Left forelimb (tissue), 1 donor: ENCODE measurements around the gene SLC52A3.
"Not testable (repeated sequence)": the region's sequence is repeated elsewhere in the genome, so short reads cannot be mapped to it uniquely, and the experiment has no call there.

Experiments used
- DNase-seq: peaks from one replicate; pipeline ENCODE4 v3.0.0-alpha.2; 2018; ENCODE audit warnings: low spot score

The SLC52A3 gene

DNA sequence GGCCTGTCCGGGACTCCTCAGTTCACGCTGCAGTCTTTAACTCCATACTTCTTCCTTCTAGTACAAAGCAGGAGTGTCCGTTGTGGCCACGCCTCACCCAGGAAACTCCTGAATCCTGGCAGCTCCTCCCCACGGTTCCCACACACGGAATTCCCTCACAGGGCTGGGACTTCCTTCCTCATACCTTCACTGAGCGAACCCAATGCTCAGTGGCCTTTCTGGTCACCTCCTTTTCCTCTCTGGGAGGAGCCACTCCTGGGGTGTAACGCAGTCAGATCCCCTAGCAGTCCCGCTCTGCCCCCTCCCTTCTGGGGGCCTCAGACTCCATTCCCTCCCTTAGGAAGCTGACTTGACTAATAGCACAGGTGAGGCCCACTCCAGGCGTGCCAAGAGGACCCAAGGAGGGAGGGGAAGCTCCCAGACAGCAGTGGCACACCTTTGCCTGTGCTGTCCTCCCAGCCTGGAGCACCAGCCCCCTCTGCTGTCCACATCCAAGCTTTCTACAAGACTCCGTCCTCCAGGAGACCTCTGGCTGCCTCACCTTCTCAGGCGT lies at the start of gene SLC52A3:
Gene SLC52A3, minus strand, starts transcription at position 75 of the 553 bp plus-strand sequence. CDS start 2,726 bp downstream, outside the sequence.
- no peak for DNase-seq

DNA sequence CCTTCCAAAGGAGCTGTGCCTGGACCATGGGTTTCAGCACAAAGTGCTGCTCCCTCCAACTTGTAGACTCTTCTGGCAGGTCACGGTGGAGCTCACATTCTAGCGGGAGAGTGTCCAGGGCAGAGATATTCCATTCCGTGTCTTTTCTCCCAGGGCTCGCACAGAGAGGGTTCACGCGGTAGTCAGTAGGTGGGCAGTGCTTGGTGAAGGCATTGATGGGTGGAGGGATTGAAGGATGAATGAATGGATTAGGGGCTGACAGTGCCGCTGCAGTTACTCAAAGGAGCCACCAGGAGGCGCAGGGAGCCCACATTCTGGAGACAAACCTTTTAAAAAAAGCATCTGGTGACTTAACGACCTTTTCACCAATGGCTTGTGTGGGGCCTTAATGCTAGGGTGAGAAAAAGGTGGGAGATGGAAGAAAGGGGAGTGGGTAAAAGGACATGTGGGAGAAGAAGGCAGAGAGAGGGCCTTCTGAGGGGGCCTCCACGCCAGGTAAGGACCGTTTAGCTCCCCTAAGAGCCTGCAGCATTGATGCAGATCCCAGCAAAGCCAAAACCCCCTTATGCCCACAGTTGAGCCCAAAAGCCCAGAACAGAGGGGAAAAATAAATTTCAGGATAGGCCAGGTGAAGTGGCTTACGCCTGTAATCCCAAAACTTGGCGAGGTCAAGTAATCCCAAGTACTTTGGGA lies 47.8 kb upstream of the SLC52A3 start:
- no peak for DNase-seq

DNA sequence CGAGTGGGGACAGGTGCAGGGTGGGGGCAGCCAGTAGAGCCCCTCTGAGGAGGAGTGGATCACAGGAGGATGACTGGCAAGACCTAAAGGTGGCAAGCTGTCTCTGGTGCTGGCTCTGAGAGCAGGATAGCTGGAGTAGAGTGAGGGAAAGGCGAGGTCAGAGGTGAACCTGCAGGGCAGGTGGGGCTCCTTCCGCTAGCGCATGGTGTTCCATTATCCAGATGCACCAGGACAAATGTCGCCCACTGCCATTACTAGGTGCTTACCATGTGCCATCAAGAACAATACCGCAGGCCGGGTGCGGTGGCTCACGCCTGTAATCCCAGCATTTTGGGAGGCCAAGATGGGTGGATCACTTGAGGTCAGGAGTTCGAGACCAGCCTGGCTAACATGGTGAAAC lies 46.9 kb upstream of the SLC52A3 start:
- no peak for DNase-seq

DNA sequence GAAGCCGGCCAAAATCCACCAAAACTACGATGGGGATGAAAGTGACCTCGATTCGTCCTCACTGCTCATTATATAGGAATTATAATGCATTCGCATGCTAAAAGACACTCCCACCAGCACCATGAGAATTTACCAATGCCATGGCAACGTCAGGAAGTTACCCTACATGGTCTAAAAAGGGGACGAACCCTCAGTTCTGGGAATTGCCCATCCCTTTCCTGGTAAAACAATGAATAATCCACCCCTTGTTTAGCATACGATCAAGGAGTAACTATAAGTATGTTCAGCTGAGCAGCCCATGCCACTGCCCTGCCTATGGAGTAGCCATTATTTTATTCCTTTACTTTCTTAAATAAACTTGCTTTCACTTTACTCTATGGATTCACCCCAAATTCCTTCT lies 45.1 kb upstream of the SLC52A3 start:
- DNase-seq, result no peak

GRCh38 chr20:812435-812814 lies 44.1 kb upstream of the SLC52A3 start:
- not testable (repeated sequence) for DNase-seq

GRCh38 chr20:811776-812434 lies 43.6 kb upstream of the SLC52A3 start:
- not testable (repeated sequence) for DNase-seq

DNA sequence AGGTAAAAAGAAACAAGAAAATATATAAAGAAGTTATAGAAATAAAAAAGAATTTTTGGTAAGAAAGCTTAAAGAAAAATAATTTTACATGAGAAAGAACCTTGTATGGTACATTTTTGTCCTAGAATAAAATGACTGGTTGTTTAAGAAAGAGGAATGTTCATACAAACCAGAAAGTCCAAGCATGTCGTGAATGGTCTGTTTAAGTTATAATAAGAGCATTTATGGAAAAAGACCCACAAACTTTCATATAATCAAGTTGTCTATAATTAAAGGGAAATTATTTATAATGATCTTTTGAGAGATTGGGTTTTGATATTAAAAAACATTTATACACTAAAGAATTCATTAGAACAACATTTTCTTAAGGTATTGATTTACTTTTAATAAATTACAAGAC lies 37.4 kb upstream of the SLC52A3 start:
- no peak for DNase-seq

GRCh38 chr20:801678-802077 lies 33.4 kb upstream of the SLC52A3 start:
- DNase-seq, result no peak

- DNase-seq, result not testable (repeated sequence)
Observed at GRCh38 chr20:800026-800425, 31.7 kb upstream of the SLC52A3 start.

- DNase-seq, result not testable (repeated sequence)
Observed at GRCh38 chr20:798746-799145, 30.4 kb upstream of the SLC52A3 start.

DNA sequence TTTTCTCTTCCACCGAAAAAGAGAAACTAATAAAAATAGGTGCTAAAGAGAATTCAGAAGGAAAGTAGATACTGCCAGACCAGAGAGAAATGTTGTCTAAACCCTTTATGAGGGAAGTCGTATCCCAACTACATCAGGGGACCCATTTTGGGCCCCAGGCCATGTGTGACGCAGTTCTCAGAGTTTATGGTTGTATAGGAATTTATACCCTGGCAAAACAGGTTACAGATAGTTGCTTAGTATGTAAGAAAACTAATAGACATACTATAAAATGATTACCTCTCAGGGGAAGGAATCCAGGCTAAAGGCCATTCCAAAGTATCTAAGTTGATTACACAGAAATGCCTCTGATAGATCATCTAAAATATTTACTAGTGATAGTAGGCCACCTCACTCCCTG lies 28.6 kb upstream of the SLC52A3 start:
- no peak for DNase-seq

DNA sequence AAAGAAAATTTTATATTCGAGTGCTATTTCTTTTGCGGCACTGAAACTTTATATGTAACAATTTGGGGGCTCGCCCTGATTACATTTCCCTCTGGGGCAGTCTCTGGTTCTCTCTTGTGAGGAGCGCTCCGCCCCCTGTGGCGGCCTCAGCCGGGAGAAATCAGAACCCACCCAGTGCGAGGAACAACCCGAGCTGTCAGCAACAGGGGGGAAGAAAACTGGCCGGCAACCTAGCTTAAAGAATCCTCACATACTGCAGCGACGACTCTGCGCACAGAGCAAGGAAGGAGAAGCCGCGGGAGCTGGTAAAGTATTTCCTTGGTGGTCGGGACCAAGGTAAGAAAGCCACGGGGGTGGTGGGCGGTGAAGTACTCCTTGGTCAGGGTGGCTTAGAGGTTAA lies 23.9 kb upstream of the SLC52A3 start:
- no peak for DNase-seq

- no peak for DNase-seq
Observed at GRCh38 chr20:791056-791455, 22.8 kb upstream of the SLC52A3 start.

GRCh38 chr20:787825-788224 lies 19.5 kb upstream of the SLC52A3 start:
- DNase-seq, result no peak

GRCh38 chr20:779771-780170 lies 11.5 kb upstream of the SLC52A3 start:
- DNase-seq, result no peak

GRCh38 chr20:776165-776564 lies 7.9 kb upstream of the SLC52A3 start:
- DNase-seq, result no peak

- no peak for DNase-seq
Observed at GRCh38 chr20:775679-776135, 7.4 kb upstream of the SLC52A3 start.

DNA sequence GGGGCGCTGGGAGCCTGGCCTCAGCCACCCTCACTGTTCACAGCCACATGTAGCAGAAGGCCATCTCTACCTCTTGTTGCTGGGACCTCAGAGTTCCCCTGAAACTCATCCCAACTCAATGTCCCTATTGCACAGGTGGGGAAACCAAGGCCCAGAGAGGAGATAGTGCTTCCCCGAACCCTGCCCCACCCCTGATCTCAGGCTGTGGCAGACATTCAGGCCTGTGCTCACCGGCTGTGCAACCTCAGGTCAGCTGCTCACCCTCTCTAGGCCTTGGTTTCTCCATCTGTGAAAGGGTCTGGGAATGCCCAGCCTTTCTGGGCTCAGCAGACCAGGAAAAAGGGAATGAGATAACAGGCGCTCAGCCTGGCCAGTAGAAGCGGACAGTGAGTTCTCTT lies 6.4 kb upstream of the SLC52A3 start:
- DNase-seq, result no peak

GRCh38 chr20:774016-774659 lies 5.8 kb upstream of the SLC52A3 start:
- DNase-seq, result no peak

GRCh38 chr20:772806-773205 lies 4.5 kb upstream of the SLC52A3 start:
- DNase-seq, result no peak

GRCh38 chr20:771741-772464 lies 3.6 kb upstream of the SLC52A3 start:
- DNase-seq, result no peak

DNA sequence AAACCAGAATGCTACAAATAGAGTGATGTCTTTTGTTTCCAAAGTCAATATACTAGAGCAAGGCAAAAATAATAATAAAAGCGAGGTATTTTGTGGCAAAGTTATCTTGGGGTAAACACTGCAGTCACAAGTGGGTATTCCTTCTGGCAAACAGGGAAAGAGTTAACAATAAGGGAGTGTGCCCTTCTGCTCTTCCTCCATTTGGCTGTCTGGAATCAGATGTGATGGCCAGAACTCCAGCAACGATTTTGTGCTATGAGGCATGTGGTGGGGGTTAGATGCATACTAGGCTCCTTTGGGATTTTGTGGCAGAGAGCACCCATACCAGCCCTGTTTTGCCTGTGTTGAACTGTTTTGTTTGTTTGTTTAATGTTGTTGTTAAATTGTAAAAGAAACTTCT lies 2.4 kb upstream of the SLC52A3 start:
- DNase-seq, result no peak
